DND-41 (cell line): ENCODE measurements around the gene COTL1.

Experiments
- ATAC-seq: fragments of 200-7000 bp; cut with Tn5 transposase; 3 replicates; pipeline ENCODE4 v1.9.1; 2021; ENCODE audit warnings: low read depth; ENCODE audit not compliant: insufficient read depth
- DNase-seq: peaks from one replicate; pipeline ENCODE4 v3.0.0-alpha.2; 2020
- H2AFZ ChIP-seq: 2 replicates; pipeline ENCODE4 v1.6.0; 2012; ENCODE audit warnings: low read depth, low read length
- H3K27ac ChIP-seq: 2 replicates; pipeline ENCODE4 v1.5.1; 2012; ENCODE audit warnings: low read length, inconsistent platforms
- H3K27me3 ChIP-seq: fragments of 200-600 bp; sonication (generic); 2 replicates; pipeline ENCODE4 v1.6.0; 2012; ENCODE audit warnings: low read length, mild to moderate bottlenecking, inconsistent platforms; ENCODE audit not compliant: insufficient read depth, poor library complexity
- H3K36me3 ChIP-seq: 2 replicates; pipeline ENCODE4 v1.5.1; 2012; ENCODE audit warnings: low read length, inconsistent platforms; ENCODE audit not compliant: insufficient read depth
- H3K4me1 ChIP-seq: 2 replicates; pipeline ENCODE4 v1.5.1; 2012; ENCODE audit warnings: mild to moderate bottlenecking, low read length; ENCODE audit not compliant: insufficient read depth
- H3K4me2 ChIP-seq: 2 replicates; pipeline ENCODE4 v1.6.0; 2012; ENCODE audit warnings: mild to moderate bottlenecking, moderate library complexity, low read length, inconsistent platforms; ENCODE audit not compliant: insufficient read depth
- H3K4me3 ChIP-seq, 2 experiments: fragments of 200-600 bp in 1 of 2; shearing (Covaris generic) in 1 of 2; 2 replicates each; pipeline ENCODE4 v1.5.1; 2012 to 2016; ENCODE audit warnings: inconsistent platforms in 2 of 2, low read length in 2 of 2, mild to moderate bottlenecking in 2 of 2, low read depth in 1 of 2, moderate library complexity in 1 of 2
- H3K79me2 ChIP-seq: 2 replicates; pipeline ENCODE4 v1.6.0; 2012; ENCODE audit warnings: low read length, inconsistent platforms; ENCODE audit not compliant: insufficient read depth
- H3K9ac ChIP-seq: 2 replicates; pipeline ENCODE4 v1.6.0; 2012; ENCODE audit warnings: low read depth, mild to moderate bottlenecking, inconsistent platforms, low read length, moderate library complexity
- H3K9me3 ChIP-seq: 2 replicates; pipeline ENCODE4 v1.5.1; 2012; ENCODE audit warnings: low read length, moderate library complexity, mild to moderate bottlenecking, inconsistent platforms; ENCODE audit not compliant: insufficient read depth, severe bottlenecking
- H4K20me1 ChIP-seq: 2 replicates; pipeline ENCODE4 v1.6.0; 2012; ENCODE audit warnings: low read length; ENCODE audit not compliant: insufficient read depth
- EZH2 ChIP-seq: IDR thresholded peaks from 3 replicates; pipeline ENCODE4 v1.6.1; 2012; ENCODE audit warnings: borderline replicate concordance, low read depth, mild to moderate bottlenecking, moderate library complexity, low read length, inconsistent platforms; ENCODE audit not compliant: severe bottlenecking
- TF ChIP-seq, protein P1 (sequence below): IDR thresholded peaks from 2 replicates; pipeline ENCODE4 v1.5.1; 2012; ENCODE audit warnings: borderline replicate concordance, low read length, moderate library complexity, mild to moderate bottlenecking; ENCODE audit not compliant: poor library complexity, severe bottlenecking; ENCODE audit errors: extremely low read depth

COTL1 gene

DNA sequence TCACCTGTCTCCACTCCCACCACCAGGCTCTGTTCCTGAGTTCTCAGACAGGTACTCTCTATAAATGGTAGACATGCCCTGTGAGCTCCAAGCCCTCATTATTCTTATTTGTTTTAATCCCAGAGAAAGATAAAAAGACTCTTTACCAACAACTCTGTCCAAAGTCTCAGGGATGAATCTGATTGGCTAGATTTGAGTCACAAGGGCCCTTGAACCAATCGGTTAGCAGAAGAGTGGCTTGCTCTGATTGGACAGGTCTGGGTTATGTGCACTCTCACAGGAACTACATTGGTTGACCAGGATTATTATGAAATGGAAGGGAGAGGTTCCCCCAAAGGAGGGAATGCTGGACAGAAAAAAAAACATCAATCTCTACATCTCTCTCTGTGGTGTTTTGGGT is 7.5 kb downstream of the COTL1 start:
- ATAC-seq (no peak), DNase-seq (no peak)
- H3K4me3 ChIP-seq: no peak overlapping the region
- no peak overlapping the region for H3K4me2 ChIP-seq
- no peaks in the 10 kb centered on the region for H3K79me2 ChIP-seq
- no peaks in the 10 kb centered on the region; the same call in 1 of the 2 replicates for H4K20me1 ChIP-seq
- H3K9ac ChIP-seq: no peak overlapping the region
- no peaks in the 10 kb centered on the region for H3K36me3 ChIP-seq
- H3K9me3 ChIP-seq: no peaks in the 10 kb centered on the region
- TF ChIP-seq, protein P1, sequence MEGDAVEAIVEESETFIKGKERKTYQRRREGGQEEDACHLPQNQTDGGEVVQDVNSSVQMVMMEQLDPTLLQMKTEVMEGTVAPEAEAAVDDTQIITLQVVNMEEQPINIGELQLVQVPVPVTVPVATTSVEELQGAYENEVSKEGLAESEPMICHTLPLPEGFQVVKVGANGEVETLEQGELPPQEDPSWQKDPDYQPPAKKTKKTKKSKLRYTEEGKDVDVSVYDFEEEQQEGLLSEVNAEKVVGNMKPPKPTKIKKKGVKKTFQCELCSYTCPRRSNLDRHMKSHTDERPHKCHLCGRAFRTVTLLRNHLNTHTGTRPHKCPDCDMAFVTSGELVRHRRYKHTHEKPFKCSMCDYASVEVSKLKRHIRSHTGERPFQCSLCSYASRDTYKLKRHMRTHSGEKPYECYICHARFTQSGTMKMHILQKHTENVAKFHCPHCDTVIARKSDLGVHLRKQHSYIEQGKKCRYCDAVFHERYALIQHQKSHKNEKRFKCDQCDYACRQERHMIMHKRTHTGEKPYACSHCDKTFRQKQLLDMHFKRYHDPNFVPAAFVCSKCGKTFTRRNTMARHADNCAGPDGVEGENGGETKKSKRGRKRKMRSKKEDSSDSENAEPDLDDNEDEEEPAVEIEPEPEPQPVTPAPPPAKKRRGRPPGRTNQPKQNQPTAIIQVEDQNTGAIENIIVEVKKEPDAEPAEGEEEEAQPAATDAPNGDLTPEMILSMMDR: no peak
- TF ChIP-seq EZH2: no peak
- no peaks in the 10 kb centered on the region for H3K4me1 ChIP-seq
- no peaks in the 10 kb centered on the region for H3K27me3 ChIP-seq
- no peak overlapping the region for H3K27ac ChIP-seq
- no peak overlapping the region for H2AFZ ChIP-seq

DNA sequence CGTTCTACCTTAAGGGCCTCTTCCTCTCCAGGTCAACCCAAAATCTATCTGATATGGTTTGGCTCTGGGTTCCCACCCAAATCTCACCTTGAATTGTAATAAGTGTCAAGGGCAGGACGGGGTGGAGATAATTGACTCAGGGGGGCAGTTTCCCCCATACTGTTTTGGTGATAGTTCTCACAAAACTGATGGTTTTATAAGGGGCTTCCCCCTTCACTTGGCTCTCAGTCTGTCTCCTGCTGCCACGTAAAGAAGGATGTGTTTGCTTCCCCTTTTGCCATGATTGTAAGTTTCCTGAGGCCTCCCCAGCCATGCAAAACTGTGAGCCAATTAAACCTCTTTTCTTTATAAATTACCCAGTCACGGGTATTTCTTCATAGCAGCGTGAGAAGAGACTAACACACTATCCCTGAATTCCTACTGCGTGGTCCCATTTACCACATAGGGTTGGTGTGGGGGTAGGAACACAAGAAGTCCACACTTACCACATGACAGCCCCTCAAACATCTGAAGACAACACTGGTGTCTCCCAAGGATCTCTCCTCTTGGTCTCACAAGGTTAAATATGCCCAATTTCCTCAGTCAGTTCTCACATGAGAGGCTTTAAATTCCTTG is 8.2 kb downstream of the COTL1 start:
- no peak for ATAC-seq
- Histone ChIP-seq H2AFZ (no peak overlapping the region), H3K27me3 (no peaks in the 10 kb centered on the region), H3K36me3 (no peaks in the 10 kb centered on the region), H3K9ac (no peak overlapping the region), H3K4me2 (no peak overlapping the region), H3K79me2 (no peaks in the 10 kb centered on the region), H3K4me3 (no peak overlapping the region), H3K9me3 (no peaks in the 10 kb centered on the region), H4K20me1 (no peaks in the 10 kb centered on the region; the same call in 1 of the 2 replicates), H3K4me1 (no peaks in the 10 kb centered on the region), H3K27ac (no peak overlapping the region)
- DNase-seq: no peak
- TF ChIP-seq, protein P1: no peak
- TF ChIP-seq EZH2: no peak

DNA sequence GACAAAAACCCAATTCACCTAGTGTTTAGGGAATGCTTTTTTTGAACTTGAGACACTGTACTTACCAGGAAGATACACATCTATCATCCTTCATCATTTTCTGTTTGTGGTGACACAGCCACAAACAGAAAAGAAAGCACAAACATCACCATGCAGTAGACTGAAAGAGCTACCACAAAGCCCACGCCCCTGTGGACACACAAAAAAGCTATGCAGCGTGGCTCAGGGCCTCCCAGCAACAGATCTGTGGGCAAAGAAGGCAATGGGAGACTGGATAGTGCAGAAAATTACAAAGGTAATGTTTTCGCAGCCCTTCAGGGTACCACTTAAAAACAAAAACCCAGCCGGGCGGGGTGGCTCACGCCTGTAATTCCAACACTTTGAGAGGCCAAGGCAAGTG is 9.6 kb downstream of the COTL1 start:
- no peak overlapping the region for H3K4me3 ChIP-seq
- no peak overlapping the region for H3K27ac ChIP-seq
- no peaks in the 10 kb centered on the region for H3K9me3 ChIP-seq
- no peaks in the 10 kb centered on the region for H3K4me1 ChIP-seq
- DNase-seq (no peak), ATAC-seq (no peak)
- TF ChIP-seq EZH2: no peak
- TF ChIP-seq, protein P1: no peak
- no peak overlapping the region for H2AFZ ChIP-seq
- no peak overlapping the region for H3K4me2 ChIP-seq
- no peaks in the 10 kb centered on the region for H3K36me3 ChIP-seq
- no peak overlapping the region for H3K9ac ChIP-seq
- H4K20me1 ChIP-seq: no peaks in the 10 kb centered on the region; the same call in 1 of the 2 replicates
- H3K79me2 ChIP-seq: no peaks in the 10 kb centered on the region
- H3K27me3 ChIP-seq: no peaks in the 10 kb centered on the region

DNA sequence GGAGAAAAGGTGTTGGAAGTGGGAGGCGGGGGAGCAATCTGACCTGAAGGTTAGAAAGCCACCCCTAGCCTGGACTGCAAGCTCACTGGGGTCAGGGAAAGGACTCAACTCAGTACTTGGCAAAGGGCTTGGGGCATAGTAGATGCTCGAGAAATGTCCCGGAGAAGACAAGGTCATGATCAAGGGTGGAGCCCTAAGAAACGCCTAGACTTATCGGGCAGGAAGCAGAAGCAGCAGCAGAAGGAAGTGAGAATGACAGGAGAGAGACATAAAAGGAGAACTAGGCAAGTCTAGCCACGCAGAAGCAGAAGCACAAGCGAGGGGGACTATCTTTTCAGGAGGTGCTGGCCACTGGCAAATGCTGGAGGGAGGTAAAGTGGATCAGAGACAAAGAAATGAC is 10.2 kb downstream of the COTL1 start:
- H3K9me3 ChIP-seq: no peaks in the 10 kb centered on the region
- H2AFZ ChIP-seq: no peak overlapping the region
- H3K4me3 ChIP-seq: no peak overlapping the region
- H4K20me1 ChIP-seq: no peaks in the 10 kb centered on the region; the same call in 1 of the 2 replicates
- H3K36me3 ChIP-seq: no peaks in the 10 kb centered on the region
- TF ChIP-seq, protein P1: no peak
- TF ChIP-seq EZH2: no peak
- H3K4me2 ChIP-seq: no peak overlapping the region
- ATAC-seq: no peak
- no peak for DNase-seq
- H3K27me3 ChIP-seq: no peaks in the 10 kb centered on the region
- H3K27ac ChIP-seq: no peak overlapping the region
- no peaks in the 10 kb centered on the region for H3K4me1 ChIP-seq
- no peaks in the 10 kb centered on the region for H3K79me2 ChIP-seq
- no peak overlapping the region for H3K9ac ChIP-seq
